ENCODE results near the gene ERC1.

The ERC1 gene

GRCh38 chr12:1481906-1482305 is 490.9 kb downstream of the ERC1 start:
- H3K27ac ChIP-seq (ENCODE audit: insufficient read depth in 1 of 2, low read depth in 1 of 2, low read length in 2 of 2, poor library complexity in 1 of 2, severe bottlenecking in 2 of 2): no peak overlapping the region
- CTCF ChIA-PET: interaction anchor here (0.5 kb wide), 1 partner anchor 75 kb away, joined by 4 read pairs; no protein-coding TSS in a partner anchor

GRCh38 chr12:1488908-1489381 is 497.9 kb downstream of the ERC1 start:
- Histone ChIP-seq H3K36me3 (ENCODE audit: control insufficient read depth in 4 of 4, insufficient read depth in 4 of 4, low read length in 3 of 4) (peaks cover 8 to 35% (median 21%) of the 10 kb centered on the region in 4 experiments), H3K27me3 (replicated peaks in 2 of 5; ENCODE audit: control insufficient read depth in 4 of 5, insufficient read depth in 5 of 5, low read length in 4 of 5) (no peaks in the 10 kb centered on the region), H3K4me1 (ENCODE audit: control extremely low read depth in 1 of 4, control insufficient read depth in 4 of 4, insufficient read depth in 4 of 4, low read length in 3 of 4) (peaks cover 0 to 11% (median 1%) of the 10 kb centered on the region in 4 experiments), H3K27ac (ENCODE audit: insufficient read depth in 1 of 2, low read depth in 1 of 2, low read length in 2 of 2, poor library complexity in 1 of 2, severe bottlenecking in 2 of 2) (no peak overlapping the region), H3K9me3 (ENCODE audit: control extremely low read depth in 1 of 5, control insufficient read depth in 4 of 5, insufficient read depth in 2 of 5, low read depth in 1 of 5, low read length in 4 of 5) (no peaks in the 10 kb centered on the region), H3K4me3 (ENCODE audit: control insufficient read depth in 1 of 7, extremely low read depth in 1 of 7, insufficient read depth in 4 of 7, low read depth in 2 of 7, low read length in 6 of 7) (no peak overlapping the region)
- CTCF ChIA-PET: interaction anchor here (1.2 to 1.6 kb wide), 2 partner anchors 15 to 370 kb away, joined by 3 read pairs; no protein-coding TSS in a partner anchor
- peak in 2 of 3 donors; percentile 23 to 25 for DNase-seq
- 70% methylated on average over 10 of the region's 13 CpGs for WGBS (ENCODE audit: insufficient coverage)
- POLR2A ChIA-PET: no interaction called here

More at GRCh38 chr12:1481906-1482305, 490.9 kb downstream of the ERC1 start:
- Histone ChIP-seq H3K9me3 (ENCODE audit: control extremely low read depth in 1 of 5, control insufficient read depth in 4 of 5, insufficient read depth in 2 of 5, low read depth in 1 of 5, low read length in 4 of 5) (no peaks in the 10 kb centered on the region), H3K36me3 (ENCODE audit: control insufficient read depth in 4 of 4, insufficient read depth in 4 of 4, low read length in 3 of 4) (no peaks in the 10 kb centered on the region), H3K4me3 (ENCODE audit: control insufficient read depth in 1 of 7, extremely low read depth in 1 of 7, insufficient read depth in 4 of 7, low read depth in 2 of 7, low read length in 6 of 7) (no peak overlapping the region), H3K4me1 (ENCODE audit: control extremely low read depth in 1 of 4, control insufficient read depth in 4 of 4, insufficient read depth in 4 of 4, low read length in 3 of 4) (peaks cover 0 to 6% (median under 1%) of the 10 kb centered on the region in 4 experiments), H3K27me3 (replicated peaks in 2 of 5; ENCODE audit: control insufficient read depth in 4 of 5, insufficient read depth in 5 of 5, low read length in 4 of 5) (no peaks in the 10 kb centered on the region)
- 92% methylated on average over 7 of the region's 8 CpGs for WGBS (ENCODE audit: insufficient coverage)
- POLR2A ChIA-PET: no interaction called here
- no peak for DNase-seq

DNA sequence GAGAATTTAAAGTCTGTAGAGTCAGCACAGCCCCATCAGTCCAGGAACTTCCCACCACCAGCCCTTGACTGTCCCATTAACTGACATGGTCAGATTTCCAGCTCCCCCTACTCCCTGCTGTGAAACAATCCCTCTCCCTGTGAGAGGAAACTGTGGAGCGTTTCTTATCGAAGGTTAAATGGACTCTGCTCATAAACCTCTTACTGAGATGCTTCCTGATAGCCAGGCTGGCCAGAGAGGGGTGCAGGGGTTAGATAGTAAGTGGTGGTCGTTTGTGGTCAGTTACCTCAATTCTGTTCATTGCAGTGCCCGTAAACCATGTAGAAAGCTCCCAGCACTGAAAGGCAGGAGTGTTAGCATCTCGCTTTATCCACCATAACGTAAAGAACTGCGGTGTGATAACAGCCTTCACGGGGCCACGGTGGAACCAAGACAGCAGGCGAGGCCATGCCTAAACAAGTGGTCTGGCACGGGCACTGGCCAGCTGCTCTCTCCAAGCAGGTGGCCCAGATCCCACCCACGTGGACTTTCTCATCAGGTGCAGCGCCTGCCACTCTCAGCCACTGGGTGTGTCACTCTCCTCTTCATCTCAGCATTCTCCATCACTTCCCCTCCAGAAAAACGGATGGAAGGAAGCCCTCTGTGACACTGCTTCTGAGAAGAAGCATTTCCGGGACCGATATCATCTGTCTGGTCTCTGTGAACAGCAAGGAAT is 501.1 kb downstream of the ERC1 start:
- CTCF ChIA-PET: interaction anchor here (1.2 kb wide), 1 partner anchor 13 kb away, joined by 3 read pairs; no protein-coding TSS in a partner anchor
- H3K27me3 ChIP-seq (replicated peaks in 2 of 5; ENCODE audit: control insufficient read depth in 4 of 5, insufficient read depth in 5 of 5, low read length in 4 of 5): peaks cover 0 to under 1% (median 0%) of the 10 kb centered on the region in 5 experiments

GRCh38 chr12:1493781-1494565 is 502.9 kb downstream of the ERC1 start:
- DNase-seq: no peak

More for the DNA sequence above, 501.1 kb downstream of the ERC1 start:
- 88% methylated on average over 13 of the region's 16 CpGs for WGBS (ENCODE audit: insufficient coverage)
- H3K36me3 ChIP-seq (ENCODE audit: control insufficient read depth in 4 of 4, insufficient read depth in 4 of 4, low read length in 3 of 4): peaks cover 8 to 36% (median 25%) of the 10 kb centered on the region in 4 experiments
- POLR2A ChIA-PET: no interaction called here
- peaks cover 0 to 11% (median 1%) of the 10 kb centered on the region in 4 experiments for H3K4me1 ChIP-seq (ENCODE audit: control extremely low read depth in 1 of 4, control insufficient read depth in 4 of 4, insufficient read depth in 4 of 4, low read length in 3 of 4)
- peak in 2 of 3 donors; percentile 32 to 59 for DNase-seq
- no peak overlapping the region for H3K4me3 ChIP-seq (ENCODE audit: control insufficient read depth in 1 of 7, extremely low read depth in 1 of 7, insufficient read depth in 4 of 7, low read depth in 2 of 7, low read length in 6 of 7)
- H3K9me3 ChIP-seq (ENCODE audit: control extremely low read depth in 1 of 5, control insufficient read depth in 4 of 5, insufficient read depth in 2 of 5, low read depth in 1 of 5, low read length in 4 of 5): no peaks in the 10 kb centered on the region
- H3K27ac ChIP-seq (ENCODE audit: insufficient read depth in 1 of 2, low read depth in 1 of 2, low read length in 2 of 2, poor library complexity in 1 of 2, severe bottlenecking in 2 of 2): no peak overlapping the region

DNA sequence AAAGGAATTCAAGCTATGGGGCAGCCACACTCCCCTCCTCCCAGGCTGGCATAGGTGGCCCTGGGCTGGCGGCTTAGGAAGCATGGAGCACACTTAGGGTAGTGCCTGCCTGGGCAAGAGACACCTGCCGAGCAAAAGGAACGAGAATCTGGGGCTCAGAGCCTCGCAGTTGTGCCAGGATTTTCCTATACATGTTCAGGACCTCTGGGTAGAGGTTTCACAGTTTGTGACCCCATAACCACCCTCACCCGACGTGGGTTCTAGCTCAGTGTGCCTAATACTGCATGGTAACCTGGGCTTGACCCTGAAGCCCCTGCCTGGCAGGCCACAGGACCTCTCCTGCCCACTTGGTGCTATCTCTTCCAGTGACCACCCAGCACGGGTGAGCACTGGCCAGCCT is 503.8 kb downstream of the ERC1 start:
- CTCF ChIA-PET: interaction anchor here (1.1 kb wide), 1 partner anchor 40 kb away, joined by 5 read pairs; no protein-coding TSS in a partner anchor
- WGBS (ENCODE audit: insufficient coverage): 87% methylated on average over 4 of the region's 7 CpGs

More at GRCh38 chr12:1493781-1494565, 502.9 kb downstream of the ERC1 start:
- POLR2A ChIA-PET: no interaction called here
- H3K4me3 ChIP-seq (ENCODE audit: control insufficient read depth in 1 of 7, extremely low read depth in 1 of 7, insufficient read depth in 4 of 7, low read depth in 2 of 7, low read length in 6 of 7): no peak overlapping the region
- peaks cover 8 to 33% (median 25%) of the 10 kb centered on the region in 4 experiments for H3K36me3 ChIP-seq (ENCODE audit: control insufficient read depth in 4 of 4, insufficient read depth in 4 of 4, low read length in 3 of 4)
- CTCF ChIA-PET: interaction anchor here (1.2 kb wide), 1 partner anchor 11 kb away, joined by 3 read pairs; no protein-coding TSS in a partner anchor
- peaks cover 0 to 3% (median 0%) of the 10 kb centered on the region in 4 experiments for H3K4me1 ChIP-seq (ENCODE audit: control extremely low read depth in 1 of 4, control insufficient read depth in 4 of 4, insufficient read depth in 4 of 4, low read length in 3 of 4)
- no peak overlapping the region for H3K27ac ChIP-seq (ENCODE audit: insufficient read depth in 1 of 2, low read depth in 1 of 2, low read length in 2 of 2, poor library complexity in 1 of 2, severe bottlenecking in 2 of 2)
- WGBS (ENCODE audit: insufficient coverage): 96% methylated on average over 11 of the region's 15 CpGs
- no peaks in the 10 kb centered on the region for H3K9me3 ChIP-seq (ENCODE audit: control extremely low read depth in 1 of 5, control insufficient read depth in 4 of 5, insufficient read depth in 2 of 5, low read depth in 1 of 5, low read length in 4 of 5)
- H3K27me3 ChIP-seq (replicated peaks in 2 of 5; ENCODE audit: control insufficient read depth in 4 of 5, insufficient read depth in 5 of 5, low read length in 4 of 5): peaks cover 0 to 11% (median 0%) of the 10 kb centered on the region in 5 experiments

GRCh38 chr12:1496162-1496900 is 505.3 kb downstream of the ERC1 start:
- H3K36me3 ChIP-seq (ENCODE audit: control insufficient read depth in 4 of 4, insufficient read depth in 4 of 4, low read length in 3 of 4): peaks cover 0 to 17% (median 12%) of the 10 kb centered on the region in 4 experiments
- 96% methylated on average over 18 of the region's 23 CpGs for WGBS (ENCODE audit: insufficient coverage)
- H3K27ac ChIP-seq (ENCODE audit: insufficient read depth in 1 of 2, low read depth in 1 of 2, low read length in 2 of 2, poor library complexity in 1 of 2, severe bottlenecking in 2 of 2): no peak overlapping the region
- no peak for DNase-seq
- H3K4me3 ChIP-seq (ENCODE audit: control insufficient read depth in 1 of 7, extremely low read depth in 1 of 7, insufficient read depth in 4 of 7, low read depth in 2 of 7, low read length in 6 of 7): no peak overlapping the region
- H3K9me3 ChIP-seq (ENCODE audit: control extremely low read depth in 1 of 5, control insufficient read depth in 4 of 5, insufficient read depth in 2 of 5, low read depth in 1 of 5, low read length in 4 of 5): no peaks in the 10 kb centered on the region
- CTCF ChIA-PET: interaction anchor here (1.1 kb wide), 1 partner anchor 38 kb away, joined by 5 read pairs; no protein-coding TSS in a partner anchor
- POLR2A ChIA-PET: no interaction called here
- H3K4me1 ChIP-seq (ENCODE audit: control extremely low read depth in 1 of 4, control insufficient read depth in 4 of 4, insufficient read depth in 4 of 4, low read length in 3 of 4): peaks cover 0 to 8% (median 5%) of the 10 kb centered on the region in 4 experiments
- H3K27me3 ChIP-seq (replicated peaks in 2 of 5; ENCODE audit: control insufficient read depth in 4 of 5, insufficient read depth in 5 of 5, low read length in 4 of 5): peaks cover 0 to 15% (median 0%) of the 10 kb centered on the region in 5 experiments

More for the DNA sequence above, 503.8 kb downstream of the ERC1 start:
- Histone ChIP-seq H3K4me1 (ENCODE audit: control extremely low read depth in 1 of 4, control insufficient read depth in 4 of 4, insufficient read depth in 4 of 4, low read length in 3 of 4) (no peaks in the 10 kb centered on the region), H3K27ac (ENCODE audit: insufficient read depth in 1 of 2, low read depth in 1 of 2, low read length in 2 of 2, poor library complexity in 1 of 2, severe bottlenecking in 2 of 2) (no peak overlapping the region), H3K36me3 (ENCODE audit: control insufficient read depth in 4 of 4, insufficient read depth in 4 of 4, low read length in 3 of 4) (peaks cover 6 to 29% (median 23%) of the 10 kb centered on the region in 4 experiments), H3K27me3 (replicated peaks in 2 of 5; ENCODE audit: control insufficient read depth in 4 of 5, insufficient read depth in 5 of 5, low read length in 4 of 5) (peaks cover 0 to 15% (median 0%) of the 10 kb centered on the region in 5 experiments), H3K4me3 (ENCODE audit: control insufficient read depth in 1 of 7, extremely low read depth in 1 of 7, insufficient read depth in 4 of 7, low read depth in 2 of 7, low read length in 6 of 7) (no peak overlapping the region), H3K9me3 (ENCODE audit: control extremely low read depth in 1 of 5, control insufficient read depth in 4 of 5, insufficient read depth in 2 of 5, low read depth in 1 of 5, low read length in 4 of 5) (no peaks in the 10 kb centered on the region)
- no peak for DNase-seq
- POLR2A ChIA-PET: no interaction called here

Measured in common myeloid progenitor, CD34-positive (primary cell).